Measurements from ENCODE around the gene USP47.

USP47 gene

GRCh38 chr11:11980841-11981308, 139.1 kb downstream of the USP47 start:
- no peak for DNase-seq (ENCODE audit: low read depth)

- no peak for DNase-seq (ENCODE audit: low read depth)
These were observed 139.6 kb downstream of the USP47 start for GRCh38 chr11:11981364-11981763.

GRCh38 chr11:11981840-11982239, 140.1 kb downstream of the USP47 start:
- no peak for DNase-seq (ENCODE audit: low read depth)

- DNase-seq (ENCODE audit: low read depth), result no peak
These were observed 140.7 kb downstream of the USP47 start for GRCh38 chr11:11982461-11982860.

GRCh38 chr11:11982975-11983374, 141.2 kb downstream of the USP47 start:
- DNase-seq (ENCODE audit: low read depth), result no peak

GRCh38 chr11:11983427-11983826, 141.7 kb downstream of the USP47 start:
- no peak for DNase-seq (ENCODE audit: low read depth)

GRCh38 chr11:11984563-11984962, 142.8 kb downstream of the USP47 start:
- no peak for DNase-seq (ENCODE audit: low read depth)

- DNase-seq (ENCODE audit: low read depth), result no peak
These were observed 143.4 kb downstream of the USP47 start for GRCh38 chr11:11985016-11985715.

- no peak for DNase-seq (ENCODE audit: low read depth)
These were observed 144.5 kb downstream of the USP47 start for GRCh38 chr11:11985954-11986949.

GRCh38 chr11:11987503-11988022, 145.8 kb downstream of the USP47 start:
- no peak for DNase-seq (ENCODE audit: low read depth)

- DNase-seq (ENCODE audit: low read depth), result no peak
These were observed 146.4 kb downstream of the USP47 start for GRCh38 chr11:11988099-11988651.

GRCh38 chr11:11988681-11989261, 147.0 kb downstream of the USP47 start:
- DNase-seq (ENCODE audit: low read depth), result no peak

GRCh38 chr11:11989774-11990744, 148.3 kb downstream of the USP47 start:
- no peak for DNase-seq (ENCODE audit: low read depth)

- no peak for DNase-seq (ENCODE audit: low read depth)
These were observed 150.8 kb downstream of the USP47 start for GRCh38 chr11:11992257-11993212.

GRCh38 chr11:11993839-11994238, 152.1 kb downstream of the USP47 start:
- DNase-seq (ENCODE audit: low read depth), result no peak

- DNase-seq (ENCODE audit: low read depth), result no peak
These were observed 153.8 kb downstream of the USP47 start for GRCh38 chr11:11995601-11996000.

GRCh38 chr11:11996321-11997048, 154.7 kb downstream of the USP47 start:
- no peak for DNase-seq (ENCODE audit: low read depth)

- no peak for DNase-seq (ENCODE audit: low read depth)
These were observed 155.2 kb downstream of the USP47 start for GRCh38 chr11:11997049-11997322.

GRCh38 chr11:11998091-11998781, 156.5 kb downstream of the USP47 start:
- no peak for DNase-seq (ENCODE audit: low read depth)

Measured in activated T-helper 9 cell treated with anti-CD3 and anti-CD28 coated beads, Interleukin-2, amount 50 U/mL, for 16 hours (primary cell).